ENCODE data around the gene HMCN2. TPM values are rescaled to one million over a fixed set of nuclear protein-coding genes. Genes with fewer than 3 reads are reported as not detected.
"Not testable (repeated sequence)": the region's sequence is repeated elsewhere in the genome, so short reads cannot be mapped to it uniquely, and the experiment has no call there.

The HMCN2 gene
- total RNA-seq, 1 donor from 2014 or later: 1.6 TPM

DNA sequence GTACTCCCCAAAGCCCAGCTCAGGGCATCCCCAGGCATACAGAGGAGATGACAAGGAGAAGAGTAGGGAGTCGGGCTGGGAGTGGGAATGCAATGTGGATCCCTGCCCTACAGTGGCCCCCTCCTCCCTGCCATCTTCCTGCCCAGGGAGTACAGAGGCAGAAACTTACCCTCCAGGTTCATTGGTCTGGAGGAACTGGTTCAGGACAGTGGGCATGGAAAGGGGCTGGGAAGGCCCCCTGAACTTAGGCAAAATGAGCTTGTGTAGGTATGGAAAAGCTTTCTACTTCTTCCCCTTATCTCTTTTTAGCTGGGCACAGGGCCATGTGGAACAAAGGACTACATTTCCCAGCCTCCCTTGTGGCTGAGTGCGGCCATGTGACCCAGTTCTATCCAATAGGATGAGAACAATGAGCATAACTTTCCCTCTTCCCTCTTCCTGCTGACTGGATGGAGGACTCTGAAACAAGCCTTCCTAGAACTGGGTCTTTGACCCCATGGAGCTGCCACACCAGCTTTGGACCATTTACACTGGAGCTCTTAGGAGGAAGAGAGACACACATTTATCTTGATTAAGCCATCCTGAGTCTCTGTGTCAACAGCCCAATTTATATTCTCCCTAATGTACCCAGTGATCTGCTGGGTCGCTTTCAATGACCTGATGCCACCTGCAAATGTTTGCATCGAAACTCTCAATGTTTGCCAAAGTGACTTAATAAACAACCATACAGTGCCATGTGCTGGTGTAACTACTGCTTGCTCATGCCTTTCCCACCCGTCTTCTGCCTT lies 25.0 kb upstream of the HMCN2 start:
- peak; percentile 68 for ATAC-seq

GRCh38 chr9:130241198-130241535 lies 24.4 kb upstream of the HMCN2 start:
- ATAC-seq: no peak

GRCh38 chr9:130242270-130243014 lies 23.1 kb upstream of the HMCN2 start:
- no peak for ATAC-seq

- peak; percentile 58 for ATAC-seq
Observed at GRCh38 chr9:130243015-130243881, 22.3 kb upstream of the HMCN2 start.

- no peak for ATAC-seq
Observed at GRCh38 chr9:130243882-130244170, 21.7 kb upstream of the HMCN2 start.

GRCh38 chr9:130244548-130245165 lies 20.9 kb upstream of the HMCN2 start:
- no peak for ATAC-seq

DNA sequence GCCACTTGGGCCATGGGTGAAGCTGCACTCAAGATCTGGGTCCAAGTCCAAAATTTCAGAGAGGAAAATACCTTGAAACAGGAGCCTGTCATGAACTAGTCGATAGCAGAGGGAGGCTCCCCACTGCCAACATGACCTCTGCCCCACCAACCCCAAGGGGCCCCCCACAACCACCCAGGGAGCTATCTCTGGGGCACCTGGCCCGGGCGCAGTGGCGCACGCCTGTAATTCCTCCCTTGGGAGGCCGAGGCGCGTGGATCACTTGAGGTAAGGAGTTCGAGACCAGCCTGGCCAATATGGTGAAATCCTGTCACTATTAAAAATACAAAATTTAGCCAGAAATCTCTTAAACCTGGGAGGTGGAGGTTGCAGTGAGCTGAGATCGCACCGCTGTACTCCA lies 20.1 kb upstream of the HMCN2 start:
- no peak for ATAC-seq

GRCh38 chr9:130246126-130246525 lies 19.4 kb upstream of the HMCN2 start:
- no peak for ATAC-seq

DNA sequence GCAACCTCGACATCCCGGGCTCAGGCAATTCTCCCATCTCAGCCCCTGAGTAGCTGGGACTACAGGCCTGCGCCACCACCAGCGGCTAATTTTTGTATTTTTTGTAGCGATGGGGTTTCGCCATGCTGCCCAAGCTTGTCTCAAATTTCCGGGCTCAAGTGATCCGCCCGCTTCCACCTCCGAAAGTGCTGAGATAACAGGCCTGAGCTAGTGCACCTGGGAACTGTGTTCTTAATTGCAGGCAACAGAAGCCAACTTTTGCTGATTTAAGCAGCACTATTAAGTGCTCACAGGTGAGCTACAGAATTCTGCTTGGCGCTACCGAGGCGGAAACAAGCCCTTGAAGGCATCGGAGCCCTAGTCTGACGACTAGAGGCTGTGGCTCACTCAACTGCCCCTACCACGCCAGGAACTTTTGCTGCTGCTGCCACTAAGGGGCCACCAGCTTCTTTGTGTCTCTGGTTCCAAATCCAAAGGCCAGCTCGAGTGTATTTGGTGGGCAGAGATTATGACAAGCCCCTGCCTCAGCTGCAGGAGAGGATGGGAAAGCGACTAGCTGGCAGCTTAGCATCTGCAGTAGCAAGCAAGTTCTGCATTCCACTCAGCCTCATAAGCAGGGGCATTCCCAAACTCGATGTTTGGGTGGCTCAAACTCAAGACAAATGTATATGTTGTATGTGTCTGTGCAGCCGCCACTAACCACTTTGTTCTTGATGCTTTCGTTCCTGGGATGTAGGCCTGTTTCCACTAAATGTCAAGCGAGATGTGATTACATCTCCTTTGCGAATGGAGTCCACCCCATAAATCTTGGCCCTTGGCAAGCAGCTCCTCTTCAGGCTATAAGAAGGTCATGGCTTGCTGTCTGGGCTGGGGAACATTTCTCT lies 10.6 kb upstream of the HMCN2 start:
- ATAC-seq: no peak

DNA sequence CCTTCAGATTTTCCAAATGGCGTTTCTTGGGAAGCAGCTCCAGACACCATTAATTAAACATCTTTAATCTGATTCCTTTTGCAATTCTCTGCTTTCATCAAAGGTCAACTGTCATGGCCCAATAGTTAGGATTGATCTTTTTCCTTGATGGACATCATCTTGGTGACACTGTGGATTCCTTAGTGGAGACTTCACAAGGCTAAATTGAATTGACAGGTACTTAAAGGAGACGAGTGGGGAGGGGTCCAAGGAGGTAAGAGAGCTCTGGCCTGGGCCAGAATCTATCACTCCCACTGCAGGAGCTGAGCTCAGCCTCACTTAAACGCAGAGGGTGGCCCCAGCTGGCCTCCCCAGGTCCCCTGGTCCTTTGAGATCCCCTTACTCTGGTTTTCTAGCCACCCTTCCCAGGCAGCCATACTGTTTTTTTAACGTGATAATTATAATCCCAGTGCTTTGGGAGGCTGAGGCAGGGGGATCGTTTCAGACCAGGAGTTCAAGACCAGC lies 9.9 kb upstream of the HMCN2 start:
- no peak for ATAC-seq

DNA sequence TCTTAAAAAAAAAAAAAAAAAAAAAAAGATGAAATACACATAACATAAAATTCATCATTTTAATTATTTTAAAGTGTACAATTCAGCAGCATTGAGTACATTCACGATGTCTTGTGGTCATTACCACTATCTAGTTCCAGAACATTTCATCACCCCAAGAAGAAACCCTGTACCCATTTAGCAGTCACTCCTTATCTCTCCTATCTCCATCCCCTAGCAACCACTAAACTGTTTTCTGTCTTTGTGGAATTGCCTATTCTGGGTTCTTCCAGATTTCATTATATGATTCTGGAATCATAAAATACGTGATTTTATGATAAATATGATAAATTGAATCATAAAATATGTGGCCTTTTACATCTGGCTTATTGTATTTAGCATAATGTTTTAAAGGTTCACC lies 8.9 kb upstream of the HMCN2 start:
- no peak for ATAC-seq

DNA sequence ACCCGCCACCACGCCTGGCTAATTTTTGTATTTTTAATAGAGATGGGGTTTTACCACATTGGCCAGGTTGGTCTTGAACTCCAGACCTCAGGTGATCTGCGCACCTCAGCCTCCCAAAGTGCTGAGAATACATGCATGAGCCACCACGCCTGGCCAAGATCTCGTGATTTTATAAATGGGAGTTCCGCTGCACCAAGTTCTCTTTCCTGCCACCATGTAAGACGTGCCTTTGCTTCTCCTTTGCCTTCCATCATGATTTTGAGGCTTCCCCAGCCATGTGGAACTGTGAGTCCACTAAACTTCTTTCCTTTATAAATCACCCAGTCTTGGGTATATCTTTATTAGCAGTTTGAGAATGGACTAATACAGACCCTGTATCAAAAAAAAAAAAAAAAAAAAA lies 7.4 kb upstream of the HMCN2 start:
- not testable (repeated sequence) for ATAC-seq

DNA sequence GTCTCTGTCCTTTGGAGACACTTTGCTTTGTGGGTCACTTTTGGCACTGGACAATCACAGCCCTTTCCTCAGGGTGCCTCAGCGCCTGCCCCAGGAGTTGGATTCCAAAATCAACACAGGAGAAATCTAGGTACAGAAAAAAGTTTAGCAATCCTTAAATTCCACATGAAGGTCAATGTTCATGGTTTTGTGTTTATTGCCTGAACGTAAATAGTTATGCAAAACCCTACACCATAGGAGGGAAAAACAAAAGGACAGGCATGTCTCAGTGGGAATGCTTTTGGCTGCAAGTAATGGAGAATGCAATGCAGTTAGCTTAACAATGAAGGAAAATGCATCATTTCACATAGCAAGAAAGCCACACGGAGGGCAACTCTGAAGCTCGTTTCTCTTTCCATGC lies 6.5 kb upstream of the HMCN2 start:
- ATAC-seq: no peak

- ATAC-seq: no peak
Observed at GRCh38 chr9:130260816-130261765, 4.5 kb upstream of the HMCN2 start.

- no peak for ATAC-seq
Observed at GRCh38 chr9:130262061-130262745, 3.4 kb upstream of the HMCN2 start.

DNA sequence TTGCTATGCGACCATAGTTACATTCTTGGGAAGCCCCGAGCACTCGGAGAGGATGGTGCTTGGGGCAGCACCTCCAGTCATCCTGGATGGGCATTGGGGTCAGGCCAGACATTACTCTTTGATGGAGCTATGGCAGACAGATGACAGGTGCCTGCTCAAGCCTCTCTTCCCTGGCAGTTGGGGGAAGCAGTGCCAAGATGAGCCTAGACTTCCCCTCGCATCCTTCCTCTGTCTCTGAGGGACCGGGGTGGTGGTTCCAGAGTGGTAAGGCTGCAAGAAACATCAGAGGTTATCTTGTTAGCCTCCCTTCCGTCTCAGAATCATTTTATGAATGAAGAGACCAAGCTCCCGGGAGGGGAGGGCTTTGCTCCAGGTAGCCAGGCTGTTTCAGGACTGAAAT lies 2.8 kb upstream of the HMCN2 start:
- ATAC-seq: no peak

DNA sequence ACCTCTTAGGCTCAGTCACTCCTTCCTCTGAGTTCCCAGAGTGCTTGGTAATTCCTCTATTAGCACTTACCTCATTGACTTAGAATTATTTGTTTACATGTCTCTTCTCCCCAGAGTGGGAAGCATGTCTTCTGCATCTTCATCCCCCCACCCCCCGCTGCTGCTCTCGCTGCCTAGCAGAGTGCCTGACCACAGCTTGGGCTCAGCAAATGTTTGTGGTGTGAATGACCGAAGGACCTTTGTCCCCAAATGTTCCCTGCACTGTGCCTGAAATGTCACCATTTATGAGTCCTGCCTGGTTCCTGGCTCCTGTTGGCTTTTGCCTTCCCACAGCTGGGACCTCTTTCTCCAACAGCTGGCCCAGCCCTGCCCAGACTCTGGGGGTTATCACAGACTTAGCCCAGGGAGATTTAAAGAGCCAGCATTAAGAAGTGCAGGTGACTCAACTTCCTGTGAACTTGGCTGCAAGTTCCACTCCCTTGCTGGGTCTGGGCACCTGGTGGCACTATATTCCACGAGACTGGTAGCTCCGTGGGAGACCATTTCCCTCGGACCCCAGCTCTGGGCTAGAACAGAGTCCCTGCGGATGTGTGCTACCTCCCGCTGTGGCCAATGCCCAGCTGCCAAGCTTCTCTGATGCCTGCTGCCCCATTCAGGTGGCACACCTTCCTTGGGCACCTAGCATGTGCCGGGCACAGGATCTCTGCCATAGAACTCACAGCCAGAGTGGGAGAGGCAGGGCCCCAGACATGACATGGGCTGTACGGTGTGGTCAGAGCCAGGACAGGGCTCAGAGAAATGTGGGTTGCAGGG lies 1.8 kb upstream of the HMCN2 start:
- ATAC-seq: peak; percentile 45

DNA sequence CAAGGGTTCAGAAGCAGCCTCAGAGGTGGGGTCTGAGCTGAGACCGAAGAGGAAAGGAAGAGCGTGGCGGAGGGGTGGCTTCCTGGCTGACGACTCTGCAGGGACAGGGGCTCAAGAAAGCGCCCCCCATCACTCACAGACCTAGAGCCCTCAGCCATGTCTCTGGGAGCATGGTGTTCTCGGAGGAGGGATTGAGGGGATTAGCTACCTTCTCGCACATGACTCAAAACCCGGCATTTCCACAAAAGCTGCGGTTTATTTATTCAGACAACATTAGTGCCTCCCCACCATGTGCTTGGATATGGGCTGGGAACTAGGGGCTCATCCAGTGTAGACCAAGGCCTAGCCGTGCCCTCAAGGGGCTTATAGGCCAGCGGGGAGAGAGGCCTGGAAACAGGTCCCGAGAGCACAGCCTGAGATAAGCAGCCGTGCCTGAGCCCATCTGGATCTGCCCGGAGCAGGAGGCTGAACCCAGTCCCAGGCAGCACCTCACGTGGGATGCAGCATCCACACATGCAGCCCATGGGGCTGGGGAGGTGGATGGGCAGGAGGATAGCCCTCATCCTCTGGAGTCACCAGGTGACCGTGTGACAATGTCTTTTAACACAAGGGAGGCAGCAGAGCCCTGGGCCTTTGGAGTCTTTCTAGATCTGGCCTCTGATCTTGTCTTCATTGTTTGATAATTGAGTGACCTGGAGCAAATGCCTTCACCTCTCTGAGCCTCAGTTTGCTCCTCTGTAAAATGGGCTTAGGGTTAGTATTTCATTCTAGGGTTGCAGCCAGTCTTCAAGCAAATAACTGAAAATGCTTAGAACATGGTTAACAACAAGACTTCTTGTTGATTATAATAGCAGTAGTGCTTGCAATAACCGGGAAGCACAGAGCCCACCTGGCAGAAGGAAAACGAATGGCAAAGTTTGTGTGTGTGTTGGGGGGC lies 878 bp upstream of the HMCN2 start:
- ATAC-seq: no peak

Data from esophagus mucosa (tissue), 1 donor.